NCI-H524 treated with DMSO at 0.1 percent for 48 hours (cell line): ENCODE data around the gene PVALEF.
A peak's percentile ranks its signal among the peaks of the same experiment; 100 is the strongest.

Experiments
- DNase-seq: peaks from one replicate; lab custom pipeline; 2025; lab: John Stamatoyannopoulos, UW

Gene PVALEF

DNA sequence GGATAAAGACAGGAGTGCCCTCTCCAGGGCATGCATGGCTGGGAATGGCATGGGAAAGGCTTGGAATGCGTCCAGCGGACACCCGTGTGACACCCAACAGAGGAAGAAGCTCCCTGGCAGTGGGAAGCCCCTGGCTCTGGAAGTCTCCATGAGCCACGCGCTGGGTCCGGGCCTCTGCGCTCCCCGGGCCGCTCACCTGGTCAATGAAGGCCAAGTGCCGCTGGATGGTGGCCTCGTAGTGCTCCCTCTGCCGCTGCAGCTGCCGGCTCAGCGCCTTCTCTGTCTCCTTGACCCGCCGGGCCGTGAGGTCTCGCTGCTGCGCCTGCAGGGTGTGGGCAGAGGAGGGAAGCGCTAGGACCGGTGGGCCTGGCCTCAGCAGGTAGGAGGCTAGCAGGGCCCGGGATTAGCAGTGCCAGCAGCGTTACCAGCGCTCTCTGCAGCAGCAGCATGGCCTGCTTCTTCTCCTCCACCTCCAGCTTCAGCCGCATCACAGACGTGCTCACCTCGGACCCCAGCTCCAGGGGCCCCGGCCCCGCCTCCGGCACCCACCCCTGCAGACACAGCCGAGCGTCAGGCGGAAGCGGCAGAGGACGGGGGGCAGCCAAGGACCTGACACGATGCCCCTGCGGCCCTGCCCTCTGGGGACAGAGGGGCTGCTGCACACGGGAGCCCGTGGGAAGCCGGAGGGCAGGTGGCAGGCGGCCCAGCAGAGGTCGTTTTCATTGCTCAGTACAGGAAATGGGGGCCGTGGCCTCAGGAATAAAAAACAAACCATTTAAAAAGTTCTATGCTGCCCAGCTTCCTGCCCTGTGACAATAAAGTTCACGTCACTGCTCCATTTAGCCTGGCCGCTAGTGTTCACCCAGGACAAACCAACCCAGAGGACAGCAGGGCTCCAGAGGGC is 31.4 kb downstream of the PVALEF start:
- DNase-seq, result no peak

DNA sequence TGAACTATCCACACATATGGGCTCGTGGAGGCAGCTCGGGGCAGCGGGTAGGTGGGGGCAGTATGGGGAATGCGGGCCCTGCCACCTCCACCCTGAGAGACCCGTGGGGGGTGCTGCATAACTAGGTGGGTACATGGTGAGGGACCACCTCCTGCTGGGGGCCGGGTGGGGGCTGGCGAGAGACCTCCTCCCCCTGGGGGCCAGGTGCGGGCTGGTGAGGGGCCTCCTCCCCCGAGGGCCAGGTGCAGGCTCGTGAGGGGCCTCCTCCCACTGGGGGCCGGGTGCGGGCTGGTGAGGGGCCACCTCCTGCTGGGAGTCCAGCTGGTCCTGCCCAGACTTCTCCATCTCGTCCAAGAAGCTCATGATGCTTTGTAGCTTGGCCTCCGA is 32.1 kb downstream of the PVALEF start:
- DNase-seq, result no peak

DNA sequence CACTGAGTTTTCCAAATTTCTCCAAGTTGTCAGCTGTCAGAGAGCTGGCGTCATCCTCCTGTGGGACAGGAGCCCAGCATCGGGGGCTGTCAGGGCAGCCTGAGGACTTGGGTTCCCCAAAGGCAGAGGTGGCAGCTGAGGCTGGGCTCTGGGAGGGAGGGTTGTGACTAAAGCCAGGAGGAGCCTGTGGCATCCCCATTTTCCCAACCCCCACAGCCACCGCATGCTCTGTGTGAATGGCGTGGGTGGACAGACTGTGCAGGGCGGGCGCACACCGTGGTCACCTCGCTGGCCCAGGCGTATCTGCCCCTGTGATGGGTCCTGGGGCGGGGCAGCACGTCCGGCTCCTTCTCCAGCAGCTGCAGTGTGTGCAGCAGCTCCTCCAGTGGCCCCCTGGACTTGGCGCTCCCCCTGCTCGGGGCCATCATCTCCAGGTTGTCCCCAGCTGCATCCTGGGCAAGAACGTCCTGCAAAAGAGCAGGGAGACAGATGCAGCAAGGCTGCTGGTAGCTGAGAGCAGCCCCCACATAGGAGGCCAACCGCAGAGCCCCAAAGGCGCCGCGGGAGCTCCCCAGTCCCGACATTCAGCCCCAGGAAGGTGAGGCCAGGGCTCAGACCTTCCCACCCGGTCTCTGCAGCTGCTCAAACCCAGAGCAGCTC is 32.7 kb downstream of the PVALEF start:
- no peak for DNase-seq

DNA sequence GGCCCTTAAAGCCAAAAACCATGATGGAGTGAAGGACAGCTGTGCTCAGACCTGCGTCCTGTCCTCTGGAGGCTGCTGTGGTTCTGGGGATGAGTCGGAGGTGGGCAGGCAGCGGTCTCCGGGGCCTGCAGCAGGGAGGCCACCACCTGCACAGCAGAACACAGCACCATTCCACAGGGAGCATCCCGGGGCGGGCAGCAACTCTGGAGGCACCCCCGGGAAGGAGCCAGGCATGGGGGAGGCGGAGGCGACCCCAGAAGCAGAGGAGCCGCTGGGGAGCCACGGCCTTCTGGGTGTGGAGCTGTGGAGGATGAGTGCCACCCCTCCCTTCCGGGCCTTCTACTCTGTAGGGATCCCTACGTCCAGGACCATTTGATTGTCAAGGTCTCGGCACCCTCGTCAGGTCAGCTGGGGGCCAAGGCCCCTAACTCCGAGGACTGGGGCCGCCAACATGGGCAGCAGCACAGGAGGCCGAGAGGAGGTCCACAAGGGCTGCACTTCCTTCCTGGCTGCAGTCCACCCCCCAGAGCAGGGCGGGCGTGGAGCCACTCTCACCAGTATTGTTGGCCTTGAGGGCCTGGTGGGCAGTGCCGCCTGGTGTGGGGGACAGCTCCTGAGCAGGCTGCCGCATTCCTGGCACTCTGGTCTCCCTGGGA is 33.6 kb downstream of the PVALEF start:
- DNase-seq, result no peak

DNA sequence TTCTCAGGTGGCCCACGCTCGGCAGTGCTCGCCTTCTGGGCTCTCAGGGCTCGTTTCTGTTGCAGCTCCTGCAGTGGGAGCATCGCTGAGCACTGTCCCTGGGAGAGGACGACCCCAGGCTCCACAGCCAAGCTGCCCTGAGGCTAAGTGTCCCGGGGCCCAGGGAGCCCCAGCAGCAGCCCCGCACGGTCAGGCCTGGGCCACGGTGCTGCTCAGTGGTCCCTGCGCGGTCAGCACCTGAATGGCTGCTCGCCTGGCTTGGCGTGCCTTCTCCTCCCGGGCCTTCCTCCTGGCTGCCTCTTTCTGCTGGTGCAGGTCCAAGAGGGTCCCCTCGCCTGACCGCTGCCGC is 34.1 kb downstream of the PVALEF start:
- no peak for DNase-seq

DNA sequence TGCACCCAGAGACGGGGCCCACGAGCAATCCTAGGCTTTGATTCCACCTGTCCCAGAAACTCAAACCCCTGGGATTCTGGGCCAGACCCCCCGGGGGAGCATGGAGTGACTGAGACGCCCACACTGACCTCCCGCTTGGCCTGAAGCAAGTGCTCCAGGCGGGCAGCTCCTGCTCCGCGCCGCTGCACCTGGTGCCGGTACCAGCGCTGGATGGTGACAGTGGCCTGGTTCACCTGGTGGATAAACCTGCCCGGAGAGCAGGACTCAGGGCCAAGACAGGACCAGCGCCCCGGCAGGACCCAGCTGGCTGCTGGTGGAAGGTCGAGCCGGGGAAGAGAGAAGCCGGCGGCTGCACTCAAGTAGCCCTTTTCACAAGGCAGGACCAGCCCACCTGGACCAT is 34.9 kb downstream of the PVALEF start:
- no peak for DNase-seq

DNA sequence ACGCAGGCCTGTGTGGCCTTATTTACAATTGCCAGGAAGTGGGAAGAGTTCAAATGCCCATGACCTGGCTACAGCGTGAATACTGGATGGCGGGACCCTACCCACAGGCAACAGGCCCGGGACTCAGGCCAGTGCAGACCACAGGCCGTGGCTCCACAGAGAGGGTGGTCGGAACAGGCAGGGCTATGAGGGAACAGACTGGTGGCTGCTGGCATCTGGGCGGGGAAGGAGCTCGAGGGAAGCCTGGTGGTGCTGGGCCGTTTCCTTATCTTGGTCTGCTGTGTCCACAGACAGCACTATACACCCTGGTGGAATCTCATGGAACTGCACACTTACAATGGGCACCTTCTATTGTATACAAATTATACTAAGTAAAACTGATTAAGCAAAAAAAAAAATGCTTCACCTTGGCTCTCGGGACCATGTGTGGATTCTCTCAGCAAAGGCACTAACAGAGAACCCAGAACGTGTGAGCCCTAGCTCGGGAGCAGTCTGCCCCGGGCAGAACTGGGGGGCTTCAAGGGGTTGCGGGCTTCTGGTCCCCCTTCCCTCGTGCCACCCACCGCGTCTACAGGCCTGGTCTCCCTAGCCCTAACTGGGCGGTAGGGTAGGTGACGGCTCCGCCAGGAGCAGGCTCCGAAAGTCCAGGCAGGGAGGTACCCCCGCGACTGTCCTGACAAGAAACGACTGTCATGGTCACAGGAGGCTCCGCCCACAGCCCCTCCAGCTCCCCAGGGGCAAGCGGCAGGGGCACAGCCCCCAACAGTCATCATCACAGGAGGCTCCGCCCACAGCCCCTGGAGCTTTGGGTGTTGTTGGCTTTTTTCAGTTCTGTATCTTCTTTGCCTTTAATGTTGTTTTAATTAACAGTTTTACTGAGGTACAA is 35.6 kb downstream of the PVALEF start:
- DNase-seq, result peak; percentile 27

DNA sequence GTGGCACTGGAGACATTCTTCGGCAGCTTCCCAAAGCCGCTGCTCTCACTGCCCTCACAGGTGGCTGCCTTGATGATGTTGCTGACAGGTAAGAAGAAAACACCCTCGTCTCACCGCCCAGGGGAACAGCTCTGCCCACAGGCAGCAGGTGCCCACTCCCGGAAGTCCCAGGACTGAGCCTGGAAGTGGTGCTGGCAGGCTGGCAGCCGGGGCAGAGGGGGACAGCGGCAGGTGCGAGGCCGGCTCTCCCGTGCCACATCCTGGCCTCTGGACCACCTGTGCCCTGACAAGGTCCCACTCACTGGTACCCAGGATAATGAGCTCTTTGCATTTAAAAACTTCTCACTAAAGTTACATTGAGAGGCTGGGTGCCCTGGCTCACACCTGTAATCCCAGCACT is 37.0 kb downstream of the PVALEF start:
- DNase-seq, result no peak

DNA sequence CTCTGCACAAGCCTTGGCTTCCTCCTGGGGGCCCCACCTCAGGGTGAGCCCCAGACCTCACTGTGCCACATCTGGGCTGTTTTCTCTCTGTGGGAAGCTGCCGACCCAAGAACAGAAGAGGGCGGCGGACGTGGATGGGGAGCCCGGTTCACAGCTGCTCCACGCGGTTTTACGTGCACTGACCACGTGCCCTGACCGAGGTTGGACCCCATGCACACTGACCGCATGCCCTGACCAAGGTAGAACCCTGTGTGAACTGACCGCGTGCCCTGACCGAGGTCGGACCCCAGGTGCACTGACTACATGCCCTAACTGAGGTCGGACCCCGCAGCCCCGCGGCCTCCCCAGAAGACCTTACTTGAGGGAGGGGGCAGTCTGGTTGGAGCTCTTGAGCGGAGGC is 37.8 kb downstream of the PVALEF start:
- DNase-seq, result no peak

DNA sequence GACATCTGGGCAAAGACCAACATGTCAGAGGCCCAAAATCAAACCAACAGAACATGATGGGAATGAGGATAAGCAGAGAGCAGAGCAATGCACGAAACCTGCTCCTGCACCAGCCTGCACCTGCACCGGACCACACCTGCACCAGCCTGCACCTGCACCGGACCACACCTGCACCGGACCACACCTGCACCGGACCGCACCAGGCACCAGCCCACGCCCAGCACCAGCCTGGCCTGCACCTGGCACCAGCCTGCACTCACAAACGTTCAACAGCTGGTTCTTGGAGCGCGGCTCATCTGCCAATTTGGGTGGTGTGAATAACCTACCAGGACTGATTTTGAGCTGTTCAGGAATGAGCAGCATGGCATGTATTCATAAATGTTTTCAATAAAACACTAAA is 39.3 kb downstream of the PVALEF start:
- DNase-seq, result no peak

DNA sequence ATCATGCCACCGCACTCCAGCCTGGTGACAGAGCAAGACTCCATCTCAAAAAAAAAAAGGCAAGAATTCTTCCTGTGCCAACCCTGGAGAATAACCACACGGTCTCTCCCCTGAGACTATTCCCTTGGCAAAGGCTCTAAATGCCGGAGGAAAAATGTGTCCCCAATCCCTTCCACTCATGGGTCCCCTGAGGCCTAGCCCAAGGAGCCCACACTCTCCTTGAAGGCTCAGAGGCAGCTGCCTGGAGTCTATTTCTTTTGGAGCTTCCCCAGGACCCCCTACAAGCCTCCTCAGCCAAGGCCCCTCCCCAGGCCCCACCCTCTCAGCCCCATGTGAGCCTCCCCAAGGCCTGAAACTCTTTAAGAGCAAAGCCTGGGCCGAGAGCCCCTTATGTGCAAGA is 40.9 kb downstream of the PVALEF start:
- no peak for DNase-seq

DNA sequence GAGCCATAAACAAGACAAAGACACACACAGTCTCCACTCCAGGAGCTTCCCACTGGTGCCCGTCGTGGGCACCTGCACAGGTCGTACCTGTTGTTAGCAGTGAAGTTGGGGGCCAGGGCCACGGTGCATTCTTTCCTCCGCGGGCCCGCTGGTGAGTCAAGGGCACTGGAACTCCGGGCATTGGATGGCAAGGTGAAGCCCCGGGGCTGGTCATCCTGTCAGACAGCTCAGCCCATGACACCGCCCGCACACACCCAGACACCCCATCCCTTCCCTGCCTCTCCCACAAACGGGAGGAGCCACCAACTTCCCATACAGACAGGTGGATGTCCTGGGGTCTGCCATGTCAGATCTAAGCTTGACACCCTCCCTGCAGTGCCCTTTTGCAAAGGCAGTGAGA is 41.4 kb downstream of the PVALEF start:
- no peak for DNase-seq

DNA sequence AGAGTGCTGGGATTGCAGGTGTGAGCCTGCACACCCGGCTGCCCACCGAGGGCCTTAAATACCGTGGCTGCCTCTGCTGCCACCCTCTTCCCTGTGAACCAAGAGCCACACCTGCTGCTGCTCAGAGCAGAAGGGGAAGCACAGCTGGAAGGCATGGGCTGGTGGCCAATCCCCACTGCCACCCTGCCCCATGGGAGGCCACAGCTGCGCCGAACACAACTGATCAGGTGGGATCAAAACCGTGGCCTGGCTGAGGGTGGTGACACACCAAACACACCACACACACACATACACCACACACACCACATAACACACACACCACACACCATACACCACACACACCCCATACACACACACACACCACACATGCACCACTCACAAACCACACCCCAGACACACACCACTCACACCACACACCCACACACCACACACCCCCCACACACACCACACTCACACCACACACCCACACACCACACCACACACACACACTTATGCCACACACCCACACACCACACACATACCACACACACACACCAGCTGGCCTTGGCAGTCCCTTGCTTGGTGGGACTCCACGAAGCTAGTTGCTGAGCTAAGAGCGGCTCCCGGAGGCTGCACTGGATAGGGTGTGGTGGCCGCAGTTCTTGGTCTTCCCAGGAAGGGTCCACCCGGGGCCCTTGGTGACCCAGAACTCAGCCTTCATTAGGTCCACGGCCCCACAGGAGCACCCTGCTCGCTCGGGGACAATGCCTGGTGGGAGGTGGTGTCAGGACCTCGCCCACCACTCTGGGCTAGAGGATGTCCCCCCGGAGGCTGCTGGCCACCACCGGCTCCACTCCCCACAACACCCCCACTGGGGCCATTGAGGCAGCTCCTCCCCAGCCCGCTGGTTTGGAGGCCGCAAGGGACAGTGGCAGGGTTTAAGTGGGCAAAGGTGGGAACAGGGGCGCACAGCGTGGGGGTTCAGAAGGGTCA is 42.6 kb downstream of the PVALEF start:
- DNase-seq, result no peak

DNA sequence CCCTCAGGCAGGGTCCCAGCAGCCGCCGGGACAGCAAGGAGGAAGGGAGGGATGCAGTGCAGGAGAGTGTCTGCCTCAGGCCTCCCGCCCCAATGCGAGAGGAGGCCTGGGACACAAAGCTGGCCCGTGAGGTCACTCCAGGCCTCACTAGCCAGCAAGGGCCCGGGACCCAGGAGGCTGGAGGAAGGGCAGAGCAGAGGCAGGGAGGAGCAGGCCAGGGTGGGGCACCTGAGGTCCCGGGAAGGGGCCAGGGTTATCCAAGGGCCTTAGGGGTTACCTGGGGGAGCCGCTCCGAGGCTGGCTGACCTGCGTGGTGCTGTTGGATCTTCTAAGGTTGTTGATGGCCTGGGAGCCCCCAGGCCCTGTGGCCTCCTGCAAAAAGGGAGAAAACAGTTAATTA is 43.3 kb downstream of the PVALEF start:
- no peak for DNase-seq

DNA sequence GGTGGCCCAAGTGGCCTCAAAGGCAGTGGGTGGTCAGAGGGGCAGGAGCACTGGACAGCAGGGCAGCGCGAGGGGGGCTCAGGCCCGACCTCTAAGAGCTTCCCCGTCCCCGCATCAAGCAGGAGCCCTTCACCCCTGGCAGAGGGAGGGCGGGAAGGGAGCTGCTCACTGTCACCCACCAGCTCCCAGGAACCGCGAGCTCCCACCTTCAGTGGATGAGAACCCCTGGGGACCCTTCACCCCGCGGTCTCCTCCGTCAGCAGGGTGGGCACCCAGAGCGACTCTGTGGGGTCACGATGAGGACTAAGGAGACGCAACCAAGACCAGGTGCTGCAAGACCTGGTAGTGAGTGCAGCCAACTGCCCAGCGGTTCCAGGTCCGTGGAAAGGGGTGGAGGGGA is 43.8 kb downstream of the PVALEF start:
- DNase-seq, result no peak

DNA sequence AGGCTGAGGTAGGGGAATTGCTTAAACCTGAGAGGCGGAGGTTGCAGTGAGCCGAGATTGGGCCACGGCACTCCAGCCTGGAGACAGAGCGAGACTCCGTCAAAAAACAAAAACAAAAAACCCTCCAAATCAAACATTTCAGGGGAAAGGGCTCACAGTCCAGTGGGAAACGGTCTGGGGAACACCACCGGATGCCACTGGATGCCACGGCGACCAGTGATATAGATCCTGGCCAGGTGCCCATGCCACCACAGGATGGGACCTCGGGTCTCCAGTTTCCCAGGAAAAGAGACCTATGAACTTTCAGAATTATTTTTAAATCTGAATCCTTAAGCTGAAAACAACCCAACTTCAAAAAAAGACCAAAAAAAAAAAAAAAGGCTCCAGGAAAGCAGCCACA is 45.2 kb downstream of the PVALEF start:
- no peak for DNase-seq

DNA sequence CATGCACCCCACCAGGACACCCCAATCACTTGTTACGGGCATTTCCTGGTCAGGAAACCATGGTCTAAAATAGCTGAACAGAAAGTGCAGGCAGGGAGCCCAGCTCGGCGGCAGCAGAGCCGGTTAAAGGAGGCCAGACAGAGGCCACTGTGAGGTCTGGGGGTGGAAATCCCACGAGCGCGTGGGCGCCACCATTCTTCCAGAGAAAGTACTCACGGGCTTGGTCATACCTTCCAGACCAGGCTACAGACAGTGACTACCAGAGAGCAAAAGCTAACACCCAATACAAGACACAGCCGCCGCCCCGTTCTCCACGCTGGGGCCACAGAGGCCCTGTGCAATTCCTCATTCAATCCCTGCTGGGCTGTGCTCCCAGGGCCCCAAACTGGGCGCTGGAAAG is 45.6 kb downstream of the PVALEF start:
- no peak for DNase-seq

DNA sequence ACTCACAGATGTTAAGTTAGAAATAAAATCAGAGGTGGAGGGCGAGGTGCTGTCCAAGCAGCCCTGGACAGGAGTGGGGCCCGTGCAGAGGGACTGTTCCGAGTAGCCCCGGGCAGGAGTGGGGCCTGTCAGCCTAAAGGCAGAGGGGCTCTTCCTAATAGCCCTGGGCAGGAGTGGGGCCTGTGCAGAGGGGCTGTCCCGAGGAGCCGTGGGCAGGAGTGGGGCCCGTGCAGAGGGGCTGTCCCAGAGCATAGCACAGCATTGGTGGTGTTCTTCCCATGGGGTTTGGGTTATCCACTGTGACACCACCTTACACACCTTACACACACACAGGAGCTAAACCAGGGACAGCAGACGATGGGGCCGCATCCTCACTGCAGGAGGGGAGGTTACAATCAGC is 47.1 kb downstream of the PVALEF start:
- no peak for DNase-seq

DNA sequence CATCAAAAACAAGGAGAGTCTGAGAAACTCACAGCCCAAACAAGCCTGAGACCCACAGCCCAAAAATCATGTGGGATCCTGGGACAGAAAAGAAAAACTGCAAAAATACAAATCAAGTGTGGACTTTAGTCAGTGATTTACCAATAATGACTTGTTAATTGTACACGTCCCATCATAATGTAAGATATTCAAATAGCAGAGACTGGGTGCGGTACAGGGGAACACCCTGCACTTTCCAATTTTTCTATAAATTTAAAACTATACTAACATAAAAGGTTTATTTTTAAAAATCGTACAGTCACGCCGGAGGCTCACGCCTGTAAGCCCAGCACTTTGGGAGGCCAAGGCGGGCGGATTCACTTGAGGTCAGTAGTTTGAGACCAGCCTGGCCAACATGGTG is 48.7 kb downstream of the PVALEF start:
- no peak for DNase-seq

DNA sequence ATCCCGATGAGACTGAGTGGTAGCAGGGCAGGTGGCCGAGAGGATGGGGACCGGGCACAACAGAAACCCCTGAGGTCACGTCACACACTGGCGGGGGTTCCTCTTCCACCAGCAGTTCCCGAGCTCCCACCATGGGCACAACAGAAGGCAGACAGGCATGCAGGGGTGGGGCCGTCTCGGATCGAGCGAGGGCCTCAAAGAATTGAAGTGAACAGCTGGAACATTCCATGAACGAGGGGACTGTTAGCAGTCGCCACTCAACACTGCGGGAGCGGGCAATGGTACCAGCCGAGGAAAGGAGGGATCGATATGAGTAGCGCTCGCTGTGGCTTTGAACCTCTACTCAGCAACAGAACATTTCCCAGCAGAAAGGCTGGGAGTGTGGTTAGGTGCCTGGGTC is 52.2 kb downstream of the PVALEF start:
- DNase-seq, result no peak

DNA sequence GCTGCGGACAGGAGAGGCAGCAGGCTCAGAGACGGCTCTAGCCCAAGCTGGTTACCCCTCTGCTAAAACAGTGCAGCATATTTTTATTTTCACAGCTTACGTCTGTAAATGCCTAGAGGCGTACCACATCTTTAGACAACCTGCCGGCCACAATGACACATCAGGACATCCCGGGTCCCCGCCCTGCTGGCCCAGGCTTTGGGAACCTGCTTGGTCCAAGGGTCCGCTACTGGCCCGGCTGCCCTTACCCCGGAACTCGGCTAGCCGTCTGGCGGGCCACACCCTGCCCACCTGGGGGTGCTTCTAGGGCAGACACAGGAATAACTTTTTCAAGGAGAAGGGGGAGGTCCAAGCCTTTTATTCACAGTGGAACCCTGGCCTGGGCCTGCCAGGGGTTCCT is 53.2 kb downstream of the PVALEF start:
- no peak for DNase-seq
